ENCODE measurements around the gene UST.
A peak's percentile ranks its signal among the peaks of the same experiment; 100 is the strongest.

Gene UST

GRCh38 chr6:148808786-148809304 is 62.0 kb downstream of the UST start:
- DNase-seq, result no peak

GRCh38 chr6:148811459-148811858 is 64.6 kb downstream of the UST start:
- DNase-seq, result no peak

DNA sequence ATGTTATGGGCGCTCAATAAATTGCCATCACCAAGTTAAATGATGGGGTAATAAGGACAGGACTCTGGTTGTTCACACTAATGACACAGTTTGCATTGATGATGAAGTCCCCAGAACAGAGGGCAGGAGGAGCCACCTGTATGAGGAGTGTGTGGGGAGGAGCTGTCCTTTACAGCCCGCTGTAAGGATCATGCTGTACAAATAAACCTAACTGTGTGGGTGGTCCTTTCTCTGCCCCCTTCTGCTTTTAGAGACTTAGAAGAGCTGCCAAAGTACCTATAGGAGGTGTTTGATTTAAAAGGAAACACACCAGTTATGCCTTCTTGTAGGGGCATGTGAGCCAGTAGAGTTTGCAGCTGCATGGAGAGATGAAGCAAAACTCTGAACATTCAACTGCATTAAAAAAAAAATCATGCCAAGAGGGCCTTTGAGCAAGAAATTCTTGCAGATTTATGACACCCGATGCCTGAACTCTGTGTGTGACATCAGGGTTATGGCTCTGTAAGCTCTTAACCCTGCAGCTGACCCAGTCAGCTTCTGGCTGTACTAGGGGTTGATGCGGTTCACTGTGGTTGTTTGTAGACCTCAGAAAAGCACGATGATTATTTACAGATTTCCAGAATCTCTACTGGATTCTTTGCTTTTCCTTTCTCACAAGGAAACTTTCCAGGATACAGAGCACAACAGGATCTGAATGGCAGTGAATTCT is 67.4 kb downstream of the UST start:
- no peak for DNase-seq

DNA sequence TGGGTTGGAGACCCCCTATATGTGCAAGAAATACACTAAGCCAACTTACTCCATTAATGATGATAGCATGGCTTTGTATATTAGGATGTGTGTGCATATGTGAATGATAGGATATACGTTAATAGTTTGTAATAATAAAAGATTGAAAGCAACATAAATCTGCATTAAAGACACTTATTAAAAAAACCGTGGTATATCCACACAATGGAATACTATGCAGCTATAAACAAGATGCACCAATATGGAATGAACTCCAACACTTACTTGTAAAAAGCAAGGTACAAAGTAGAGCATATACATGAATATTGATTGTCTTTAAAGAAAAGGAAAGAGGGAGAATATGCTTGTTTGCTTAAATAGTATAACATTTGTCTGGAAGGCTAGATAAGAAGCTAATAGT is 68.0 kb downstream of the UST start:
- DNase-seq, result no peak

GRCh38 chr6:148816117-148816516 is 69.3 kb downstream of the UST start:
- no peak for DNase-seq

DNA sequence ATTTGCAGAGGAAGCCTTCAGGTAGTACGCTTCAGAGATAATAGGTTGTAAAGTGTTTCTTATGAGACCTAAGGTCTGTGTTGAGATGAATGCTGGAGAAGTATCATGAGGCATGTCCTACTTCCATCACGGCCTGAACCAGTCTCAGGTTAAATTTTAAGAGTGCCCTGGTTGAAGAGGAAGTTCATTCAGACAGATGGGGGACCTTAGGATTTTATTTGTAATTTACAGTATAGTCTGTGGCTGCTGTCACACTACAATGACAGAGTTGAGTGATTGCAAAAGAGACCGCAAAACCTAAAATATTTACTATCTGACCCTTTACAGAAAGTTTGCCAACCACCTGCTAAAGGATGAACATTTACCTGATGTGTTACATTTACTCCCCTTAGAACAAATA is 70.9 kb downstream of the UST start:
- DNase-seq, result no peak

GRCh38 chr6:148818939-148819575 is 72.2 kb downstream of the UST start:
- no peak for DNase-seq

DNA sequence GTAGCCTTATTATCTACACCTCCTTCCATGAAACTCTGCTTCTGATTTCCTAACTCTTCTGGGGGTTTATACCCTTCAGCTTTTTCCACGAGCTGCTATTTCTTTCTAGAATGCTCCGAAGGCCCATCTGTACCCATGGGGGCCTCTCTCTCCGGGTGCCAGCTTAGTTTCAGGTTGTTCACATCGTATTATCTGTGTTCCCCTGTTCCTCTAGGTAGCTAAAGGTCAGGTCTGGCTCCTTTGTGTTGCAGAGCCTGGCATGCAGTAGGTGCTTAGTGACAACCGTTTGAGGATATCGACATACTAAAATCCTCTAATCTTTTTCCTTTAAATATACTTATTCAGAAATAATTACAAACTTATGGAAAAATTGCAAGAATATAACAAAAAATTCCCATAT is 73.0 kb downstream of the UST start:
- DNase-seq, result no peak

DNA sequence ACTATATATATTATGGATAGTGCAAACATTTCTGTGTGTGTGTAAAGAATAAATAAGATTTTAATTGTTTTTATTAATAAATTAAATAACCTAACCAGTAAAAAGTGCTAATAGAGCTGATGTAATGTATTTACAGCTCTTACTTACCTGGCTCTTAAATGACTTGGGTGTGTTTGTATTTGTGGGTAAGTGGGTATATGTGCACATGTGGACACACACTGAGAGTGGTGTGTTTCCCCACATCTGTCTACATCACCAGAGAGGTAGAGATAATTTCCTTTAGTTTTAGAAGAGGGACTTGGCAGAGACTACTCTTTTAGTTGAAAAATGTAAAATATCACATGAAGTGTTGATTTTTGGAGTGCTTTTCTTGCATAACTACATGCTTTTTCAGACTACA is 76.0 kb downstream of the UST start:
- no peak for DNase-seq

GRCh38 chr6:148824291-148824690 is 77.5 kb downstream of the UST start:
- no peak for DNase-seq

DNA sequence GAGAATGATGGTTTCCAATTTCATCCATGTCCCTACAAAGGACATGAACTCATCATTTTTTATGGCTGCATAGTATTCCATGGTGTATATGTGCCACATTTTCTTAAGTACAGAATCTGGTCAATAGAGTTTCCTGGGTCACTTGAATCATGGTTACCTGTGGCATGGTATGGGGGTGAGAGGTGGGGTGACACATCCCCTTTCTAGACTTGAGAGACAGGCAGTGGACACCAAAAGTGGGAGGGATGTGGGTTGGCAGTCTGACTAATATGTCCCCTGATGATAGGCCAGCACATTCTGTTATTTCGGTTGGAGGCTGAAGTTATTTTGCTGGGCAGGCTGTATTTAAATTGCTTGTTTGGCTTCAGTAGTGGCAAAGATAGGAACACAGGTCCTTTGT is 78.1 kb downstream of the UST start:
- DNase-seq, result no peak

DNA sequence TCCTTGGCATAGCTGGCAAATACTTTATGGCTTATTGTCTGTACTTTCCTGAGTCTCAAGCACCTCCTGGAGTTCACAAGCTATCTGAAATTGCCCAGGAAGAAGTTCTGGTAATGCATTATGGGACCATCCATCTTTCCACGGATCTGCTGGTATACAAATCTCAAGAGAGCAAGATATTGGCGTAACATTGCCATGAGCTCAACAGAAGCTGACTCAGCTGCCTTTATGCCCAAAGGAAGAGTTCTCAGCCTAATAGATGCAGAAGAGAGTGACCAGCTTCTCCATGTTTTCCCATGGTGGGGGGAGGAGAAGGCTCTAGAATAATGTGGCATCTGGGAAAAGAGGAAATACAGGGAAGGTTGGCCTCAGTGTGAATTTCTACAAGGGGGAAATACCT is 78.7 kb downstream of the UST start:
- no peak for DNase-seq

DNA sequence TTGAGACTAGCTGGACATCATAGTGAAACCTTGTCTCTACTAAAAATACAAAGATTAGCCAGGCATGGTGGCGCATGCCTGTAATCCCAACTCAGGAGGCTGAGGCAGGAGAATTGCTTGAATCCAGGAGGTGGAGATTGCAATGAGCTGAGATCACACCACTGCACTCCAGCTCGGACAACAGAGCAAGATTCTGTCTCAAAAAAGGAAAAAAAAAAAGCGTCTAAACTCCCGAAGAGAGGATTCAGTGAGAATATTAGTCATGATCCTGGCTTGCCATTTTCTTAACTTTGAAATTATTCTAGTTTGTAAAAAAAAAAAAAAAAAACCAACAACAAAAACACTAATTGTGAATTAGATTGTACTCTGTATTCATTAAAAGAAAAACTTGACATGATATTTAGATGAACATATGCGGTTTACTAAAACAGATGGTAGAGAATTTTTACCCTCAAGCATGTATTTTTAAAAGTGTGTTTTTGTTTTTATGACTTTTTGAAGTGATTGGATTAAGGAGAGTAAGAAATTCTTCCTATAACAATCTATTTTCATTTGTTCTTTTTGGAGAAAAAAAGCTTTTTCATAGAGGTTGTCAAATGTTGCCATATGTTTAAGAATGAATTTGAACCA is 80.7 kb downstream of the UST start:
- DNase-seq, result no peak

GRCh38 chr6:148828047-148828446 is 81.2 kb downstream of the UST start:
- DNase-seq, result no peak

- no peak for DNase-seq
These were observed 82.7 kb downstream of the UST start for GRCh38 chr6:148829415-148830101.

DNA sequence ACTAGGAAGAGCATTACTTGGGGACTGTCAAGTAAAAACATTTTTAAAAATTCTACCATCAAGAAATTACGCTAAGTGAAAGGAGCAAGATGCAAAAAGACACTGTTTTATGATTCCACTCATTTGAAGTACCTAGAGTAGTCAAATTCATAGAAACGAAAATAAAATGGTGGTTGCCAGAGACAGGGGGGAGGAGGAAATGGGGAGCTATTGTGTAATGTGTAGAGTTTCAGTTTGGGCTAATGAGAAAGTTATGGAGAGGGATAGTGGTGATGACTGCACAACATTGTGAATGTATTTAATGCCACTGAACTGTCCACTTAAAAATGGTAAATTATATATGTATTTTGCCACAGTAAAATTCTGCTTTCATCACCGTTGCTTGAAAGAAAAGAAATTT is 83.8 kb downstream of the UST start:
- DNase-seq, result no peak

- DNase-seq, result no peak
These were observed 84.2 kb downstream of the UST start for GRCh38 chr6:148831064-148831463.

- DNase-seq, result no peak
These were observed 84.7 kb downstream of the UST start for GRCh38 chr6:148831531-148831930.

DNA sequence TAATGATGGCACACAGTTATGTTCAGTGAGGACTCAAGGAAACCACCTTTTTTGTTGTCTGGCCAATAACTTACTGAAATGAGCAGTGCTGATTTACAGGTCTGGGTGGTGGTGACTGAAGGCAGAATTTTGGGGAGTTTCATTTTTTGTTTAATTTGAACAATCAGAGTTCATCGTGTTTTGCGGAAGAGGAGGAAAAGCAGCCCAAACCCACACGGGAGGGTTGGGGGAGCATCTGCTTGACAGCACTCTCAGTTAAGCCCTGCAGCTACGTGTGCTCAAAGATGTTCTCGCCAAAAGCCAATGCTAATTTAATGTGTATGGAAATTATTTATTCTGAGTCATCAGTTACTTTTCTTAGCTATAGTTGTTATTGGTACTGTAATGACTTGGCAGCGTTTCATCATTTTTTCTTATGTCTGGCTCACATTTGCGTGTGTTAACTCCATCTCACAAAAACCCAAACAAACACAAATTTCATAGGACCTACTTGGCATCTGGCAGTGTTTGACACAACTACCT is 89.2 kb downstream of the UST start:
- DNase-seq, result no peak

- DNase-seq, result no peak
These were observed 89.9 kb downstream of the UST start for GRCh38 chr6:148836751-148837150.

DNA sequence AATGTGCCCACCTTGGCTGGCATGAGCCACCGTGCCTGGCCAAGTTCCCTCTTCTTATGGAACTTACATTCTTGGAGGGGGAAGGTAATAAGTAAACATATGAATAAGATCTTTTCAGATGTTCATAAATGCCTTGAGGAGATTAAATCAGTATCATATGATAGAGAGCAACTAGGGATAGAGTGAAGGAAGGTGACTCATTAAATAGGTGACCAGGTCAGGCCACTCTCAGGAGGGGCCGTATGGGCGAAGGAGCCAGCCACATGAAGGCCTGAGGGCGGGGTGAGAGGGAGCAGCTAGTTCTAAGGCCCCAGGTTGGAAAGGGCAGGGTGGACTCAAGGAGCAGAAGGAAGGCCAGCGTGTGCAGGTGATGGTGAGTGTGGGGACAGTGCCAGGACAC is 91.1 kb downstream of the UST start:
- DNase-seq, result no peak

- no peak for DNase-seq
These were observed 92.2 kb downstream of the UST start for GRCh38 chr6:148839044-148839443.

GRCh38 chr6:148840256-148840655 is 93.4 kb downstream of the UST start:
- DNase-seq, result peak; percentile 68
